Lower lobe of right lung (tissue), 2 donors: Measurements from ENCODE around the gene SPSB2. TPM values are rescaled to one million over a fixed set of nuclear protein-coding genes. Genes with fewer than 3 reads are reported as not detected.
A peak's percentile ranks its signal among the peaks of the same experiment; 100 is the strongest.

Source experiments
- ATAC-seq, 2 donors: fragments of 200-7000 bp; cut with Tn5 transposase; one replicate each; pipeline ENCODE4 v1.9.1; 2020 to 2022; ENCODE audit warnings: mild to moderate bottlenecking in 2 of 2, moderate library complexity in 2 of 2
- DNase-seq: peaks from one replicate; pipeline ENCODE4 v3.0.0-alpha.2; 2020
- H3K27ac ChIP-seq: fragments of 200-600 bp; one replicate; pipeline ENCODE4 v1.8.0; 2022
- H3K27me3 ChIP-seq: fragments of 200-600 bp; one replicate; pipeline ENCODE4 v1.8.0; 2022; ENCODE audit warnings: low read depth
- H3K36me3 ChIP-seq: fragments of 200-600 bp; one replicate; pipeline ENCODE4 v1.8.0; 2022; ENCODE audit warnings: mild to moderate bottlenecking
- H3K4me1 ChIP-seq: fragments of 200-600 bp; one replicate; pipeline ENCODE4 v1.8.0; 2022
- H3K4me3 ChIP-seq: fragments of 200-600 bp; one replicate; pipeline ENCODE4 v1.8.0; 2022; ENCODE audit warnings: mild to moderate bottlenecking
- H3K9me3 ChIP-seq: fragments of 200-600 bp; one replicate; pipeline ENCODE4 v1.8.0; 2022
- intact Hi-C: fragments of 100-400 bp; cut with DNase I; formaldehyde crosslinking; loops from one replicate; pipeline ENCODE4 v1.11.0; 2022
- total RNA-seq: library from RNA; stranded (reverse); fragmentation: NEBNext Ultra II Directional; extraction: Animal tissue kit (Norgen Biotek cat#: 25700); gene quantifications from one replicate; pipeline ENCODE4 v1.2.1, GENCODE V29; 2021
- TF ChIP-seq, protein P1 (sequence below): fragments of 200-600 bp; IDR thresholded peaks from one replicate; pipeline ENCODE4 v1.8.0; 2022; ENCODE audit warnings: antibody characterized with exemption, mild to moderate bottlenecking
- donor health status: DM: no; HTN: yes; CAD: no; lungs with severe emphysema.

Gene SPSB2
- total RNA-seq, 1 donor from 2014 or later: 25.5 TPM

DNA sequence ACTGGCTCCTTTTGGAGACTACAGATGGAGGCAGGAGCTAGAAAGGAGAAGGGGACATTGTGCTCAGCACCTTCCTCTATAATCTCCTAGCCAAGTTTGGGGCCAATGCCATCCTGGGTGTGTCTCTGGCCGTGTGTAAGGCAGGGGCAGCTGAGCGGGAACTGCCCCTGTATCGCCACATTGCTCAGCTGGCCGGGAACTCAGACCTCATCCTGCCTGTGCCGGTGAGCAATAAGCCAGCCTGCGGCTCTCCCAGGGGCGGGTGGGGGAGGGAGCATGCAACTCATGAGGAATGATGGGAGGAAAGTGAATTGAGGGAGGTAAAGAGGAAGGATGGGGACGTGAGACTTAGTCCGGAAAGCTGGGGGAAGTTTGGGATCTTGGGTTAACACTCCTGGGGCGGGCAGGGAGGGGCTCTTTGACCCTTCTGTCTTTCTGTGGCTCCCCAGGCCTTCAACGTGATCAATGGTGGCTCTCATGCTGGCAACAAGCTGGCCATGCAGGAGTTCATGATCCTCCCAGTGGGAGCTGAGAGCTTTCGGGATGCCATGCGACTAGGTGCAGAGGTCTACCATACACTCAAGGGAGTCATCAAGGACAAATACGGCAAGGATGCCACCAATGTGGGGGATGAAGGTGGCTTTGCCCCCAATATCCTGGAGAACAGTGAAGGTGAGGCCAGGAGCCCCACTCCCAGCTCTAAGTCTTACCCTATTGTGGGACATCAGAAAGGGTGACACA lies 44.6 kb upstream of the SPSB2 start:
- TF ChIP-seq, protein P1, sequence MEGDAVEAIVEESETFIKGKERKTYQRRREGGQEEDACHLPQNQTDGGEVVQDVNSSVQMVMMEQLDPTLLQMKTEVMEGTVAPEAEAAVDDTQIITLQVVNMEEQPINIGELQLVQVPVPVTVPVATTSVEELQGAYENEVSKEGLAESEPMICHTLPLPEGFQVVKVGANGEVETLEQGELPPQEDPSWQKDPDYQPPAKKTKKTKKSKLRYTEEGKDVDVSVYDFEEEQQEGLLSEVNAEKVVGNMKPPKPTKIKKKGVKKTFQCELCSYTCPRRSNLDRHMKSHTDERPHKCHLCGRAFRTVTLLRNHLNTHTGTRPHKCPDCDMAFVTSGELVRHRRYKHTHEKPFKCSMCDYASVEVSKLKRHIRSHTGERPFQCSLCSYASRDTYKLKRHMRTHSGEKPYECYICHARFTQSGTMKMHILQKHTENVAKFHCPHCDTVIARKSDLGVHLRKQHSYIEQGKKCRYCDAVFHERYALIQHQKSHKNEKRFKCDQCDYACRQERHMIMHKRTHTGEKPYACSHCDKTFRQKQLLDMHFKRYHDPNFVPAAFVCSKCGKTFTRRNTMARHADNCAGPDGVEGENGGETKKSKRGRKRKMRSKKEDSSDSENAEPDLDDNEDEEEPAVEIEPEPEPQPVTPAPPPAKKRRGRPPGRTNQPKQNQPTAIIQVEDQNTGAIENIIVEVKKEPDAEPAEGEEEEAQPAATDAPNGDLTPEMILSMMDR: no peak
- Histone ChIP-seq H3K36me3 (peaks cover 24% of the 10 kb centered on the region), H3K9me3 (no peaks in the 10 kb centered on the region), H3K4me3 (no peak overlapping the region), H3K27ac (no peak overlapping the region), H3K4me1 (peaks cover 15% of the 10 kb centered on the region), H3K27me3 (peaks cover 4% of the 10 kb centered on the region)
- intact Hi-C loops: no loop called here
- DNase-seq (peak; percentile 11), ATAC-seq (no peak)

GRCh38 chr12:6916426-6917200 lies 43.5 kb upstream of the SPSB2 start:
- intact Hi-C loops: no loop called here
- peak; percentile 40 for DNase-seq

DNA sequence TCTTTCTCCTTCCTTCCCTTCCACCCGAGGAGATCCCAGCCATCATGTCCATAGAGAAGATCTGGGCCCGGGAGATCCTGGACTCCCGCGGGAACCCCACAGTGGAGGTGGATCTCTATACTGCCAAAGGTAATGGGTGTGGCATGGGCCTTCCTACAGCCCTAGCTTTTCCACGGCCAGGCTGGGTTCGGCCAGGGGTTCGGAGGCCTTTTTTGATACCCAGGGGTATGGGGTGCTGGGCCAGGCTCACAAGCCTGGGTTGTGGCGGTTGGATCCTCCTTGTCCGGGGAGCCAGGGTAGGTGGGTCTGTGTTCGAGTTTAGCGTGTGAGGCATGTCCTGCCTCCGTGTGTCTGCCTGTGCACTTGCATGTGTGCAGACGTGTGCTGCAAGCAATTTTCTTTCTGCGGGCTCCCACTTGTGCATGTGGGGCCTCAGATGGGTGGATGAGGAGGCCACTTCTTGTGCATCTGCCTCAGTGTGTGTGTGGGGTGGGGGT lies 42.7 kb upstream of the SPSB2 start:
- DNase-seq: no peak
- intact Hi-C loops: no loop called here
- Histone ChIP-seq H3K4me1 (peaks cover 15% of the 10 kb centered on the region), H3K27me3 (peaks cover 4% of the 10 kb centered on the region), H3K27ac (no peak overlapping the region), H3K9me3 (no peaks in the 10 kb centered on the region), H3K36me3 (peaks cover 16% of the 10 kb centered on the region), H3K4me3 (no peak overlapping the region)
- TF ChIP-seq, protein P1: no peak
- no peak for ATAC-seq

More at GRCh38 chr12:6916426-6917200, 43.5 kb upstream of the SPSB2 start:
- Histone ChIP-seq H3K36me3 (peaks cover 17% of the 10 kb centered on the region), H3K27ac (no peak overlapping the region), H3K9me3 (no peaks in the 10 kb centered on the region), H3K4me3 (no peak overlapping the region), H3K27me3 (peaks cover 4% of the 10 kb centered on the region), H3K4me1 (peaks cover 15% of the 10 kb centered on the region)
- ATAC-seq: no peak
- TF ChIP-seq, protein P1: no peak

- Histone ChIP-seq H3K27ac (peak overlapping the region; percentile 76), H3K4me1 (peaks cover 15% of the 10 kb centered on the region), H3K27me3 (peaks cover 4% of the 10 kb centered on the region), H3K36me3 (peaks cover 16% of the 10 kb centered on the region), H3K4me3 (peak overlapping the region; percentile 83), H3K9me3 (no peaks in the 10 kb centered on the region)
- TF ChIP-seq, protein P1: no peak
- intact Hi-C loops: no loop called here
- ATAC-seq (peak; percentile 5 to 24), DNase-seq (peak; percentile 49)
Measured at GRCh38 chr12:6914947-6915788, 42.1 kb upstream of the SPSB2 start.
